ENCODE data around the gene DDX1. TPM values are rescaled to one million over a fixed set of nuclear protein-coding genes. Genes with fewer than 3 reads are reported as not detected.

Gene DDX1
- total RNA-seq, 1 experiment from 2014 or later = 115 TPM

- Mint-ChIP-seq H3K4me1 (peaks cover 8% of the 10 kb centered on the region), H3K9me3 (no peaks in the 10 kb centered on the region), H3K4me3 (no peak overlapping the region), H3K36me3 (no peaks in the 10 kb centered on the region), H3K27ac (no peak overlapping the region), H3K27me3 (ENCODE audit: low read depth) (no peaks in the 10 kb centered on the region)
- ChIA-PET CTCF (interaction anchor here (1.0 to 1.3 kb wide), 2 partner anchors 8 to 875 kb away, joined by 3 to 4 read pairs; no protein-coding TSS in a partner anchor), POLR2A (no interaction called here)
- TF ChIP-seq ELF4 (CRISPR knock-in tag; IDR thresholded peaks at IDR 0.05; ENCODE audit: low read depth) = no peak
- TF ChIP-seq SMAD3 (CRISPR knock-in tag; IDR thresholded peaks at IDR 0.05; ENCODE audit: borderline replicate concordance) = no peak
- no peak for TF ChIP-seq IRF1 (CRISPR knock-in tag; IDR thresholded peaks at IDR 0.05)
- TF ChIP-seq, protein P1, sequence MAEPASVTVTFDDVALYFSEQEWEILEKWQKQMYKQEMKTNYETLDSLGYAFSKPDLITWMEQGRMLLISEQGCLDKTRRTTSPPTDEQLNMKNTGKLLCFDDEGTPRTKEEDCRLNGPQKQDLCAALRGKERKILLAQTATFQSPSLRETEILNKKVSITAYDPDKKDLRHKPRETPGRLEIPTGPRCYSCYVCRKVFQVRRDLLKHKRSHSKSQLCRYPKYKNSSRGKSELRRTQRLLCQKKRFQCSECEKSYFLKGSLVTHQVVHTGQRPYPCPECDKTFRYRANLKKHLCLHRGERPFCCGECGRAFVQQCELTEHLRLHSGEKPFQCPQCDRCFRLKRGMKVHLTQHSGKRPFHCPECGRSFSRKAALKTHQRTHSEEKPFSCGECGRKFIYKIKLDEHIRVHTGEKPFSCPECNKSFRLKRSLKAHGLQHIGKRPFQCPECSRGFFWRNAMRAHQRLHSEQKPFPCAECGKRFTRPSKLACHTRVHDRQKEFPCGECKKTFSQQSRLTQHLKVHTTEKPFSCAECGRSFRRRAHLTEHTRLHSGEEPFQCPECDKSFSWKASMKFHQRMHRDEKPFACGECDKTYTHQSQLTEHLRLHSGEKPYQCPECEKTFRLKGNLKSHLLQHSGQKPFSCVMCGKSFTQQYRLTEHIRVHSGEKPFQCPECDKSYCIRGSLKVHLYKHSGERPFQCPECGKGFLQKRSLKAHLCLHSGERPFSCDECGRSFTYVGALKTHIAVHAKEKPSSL (CRISPR knock-in tag; conservative IDR thresholded peaks at IDR 0.05) = no peak
- TF ChIP-seq, protein P2, sequence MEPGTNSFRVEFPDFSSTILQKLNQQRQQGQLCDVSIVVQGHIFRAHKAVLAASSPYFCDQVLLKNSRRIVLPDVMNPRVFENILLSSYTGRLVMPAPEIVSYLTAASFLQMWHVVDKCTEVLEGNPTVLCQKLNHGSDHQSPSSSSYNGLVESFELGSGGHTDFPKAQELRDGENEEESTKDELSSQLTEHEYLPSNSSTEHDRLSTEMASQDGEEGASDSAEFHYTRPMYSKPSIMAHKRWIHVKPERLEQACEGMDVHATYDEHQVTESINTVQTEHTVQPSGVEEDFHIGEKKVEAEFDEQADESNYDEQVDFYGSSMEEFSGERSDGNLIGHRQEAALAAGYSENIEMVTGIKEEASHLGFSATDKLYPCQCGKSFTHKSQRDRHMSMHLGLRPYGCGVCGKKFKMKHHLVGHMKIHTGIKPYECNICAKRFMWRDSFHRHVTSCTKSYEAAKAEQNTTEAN (CRISPR knock-in tag; IDR thresholded peaks at IDR 0.05) = no peak
- no peak for TF ChIP-seq FOXK1 (CRISPR knock-in tag; IDR thresholded peaks at IDR 0.05)
- no peak for TF ChIP-seq CDX4 (CRISPR knock-in tag; IDR thresholded peaks at IDR 0.05; ENCODE audit: borderline replicate concordance)
- TF ChIP-seq TCF7 (CRISPR knock-in tag; IDR thresholded peaks at IDR 0.05; ENCODE audit: low read depth) = no peak
- no peak for TF ChIP-seq JUN (CRISPR knock-in tag; IDR thresholded peaks at IDR 0.05)
- DNase-seq (ENCODE audit: low spot score) (no peak), ATAC-seq (0 out of 2 replicates have a peak, but pooled peaks have one; percentile 14)
These were observed 59.1 kb downstream of the DDX1 start for GRCh38 chr2:15650616-15651366.

GRCh38 chr2:15651367-15651727 lies 59.7 kb downstream of the DDX1 start:
- ChIA-PET CTCF (interaction anchor here (1.2 to 1.3 kb wide), 2 partner anchors 9 to 14 kb away, joined by 3 to 4 read pairs; no protein-coding TSS in a partner anchor), POLR2A (no interaction called here)
- no peak overlapping the region for H3K27ac Mint-ChIP-seq
- no peaks in the 10 kb centered on the region for H3K36me3 Mint-ChIP-seq
- no peak for TF ChIP-seq NFYB (CRISPR knock-in tag; conservative IDR thresholded peaks at IDR 0.05; ENCODE audit: low read depth)
- TF ChIP-seq, protein P3, sequence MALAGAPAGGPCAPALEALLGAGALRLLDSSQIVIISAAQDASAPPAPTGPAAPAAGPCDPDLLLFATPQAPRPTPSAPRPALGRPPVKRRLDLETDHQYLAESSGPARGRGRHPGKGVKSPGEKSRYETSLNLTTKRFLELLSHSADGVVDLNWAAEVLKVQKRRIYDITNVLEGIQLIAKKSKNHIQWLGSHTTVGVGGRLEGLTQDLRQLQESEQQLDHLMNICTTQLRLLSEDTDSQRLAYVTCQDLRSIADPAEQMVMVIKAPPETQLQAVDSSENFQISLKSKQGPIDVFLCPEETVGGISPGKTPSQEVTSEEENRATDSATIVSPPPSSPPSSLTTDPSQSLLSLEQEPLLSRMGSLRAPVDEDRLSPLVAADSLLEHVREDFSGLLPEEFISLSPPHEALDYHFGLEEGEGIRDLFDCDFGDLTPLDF (CRISPR knock-in tag; IDR thresholded peaks at IDR 0.05) = no peak
- no peak for TF ChIP-seq ZNF121 (CRISPR knock-in tag; IDR thresholded peaks at IDR 0.05)
- no peak for TF ChIP-seq CBFB (CRISPR knock-in tag; IDR thresholded peaks at IDR 0.05; ENCODE audit: low read depth)
- TF ChIP-seq, protein P4, sequence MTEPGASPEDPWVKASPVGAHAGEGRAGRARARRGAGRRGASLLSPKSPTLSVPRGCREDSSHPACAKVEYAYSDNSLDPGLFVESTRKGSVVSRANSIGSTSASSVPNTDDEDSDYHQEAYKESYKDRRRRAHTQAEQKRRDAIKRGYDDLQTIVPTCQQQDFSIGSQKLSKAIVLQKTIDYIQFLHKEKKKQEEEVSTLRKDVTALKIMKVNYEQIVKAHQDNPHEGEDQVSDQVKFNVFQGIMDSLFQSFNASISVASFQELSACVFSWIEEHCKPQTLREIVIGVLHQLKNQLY (CRISPR knock-in tag; IDR thresholded peaks at IDR 0.05) = no peak
- no peak for TF ChIP-seq KAT7 (CRISPR knock-in tag; IDR thresholded peaks at IDR 0.05; ENCODE audit: borderline replicate concordance)
- no peak for TF ChIP-seq ATF6 (CRISPR knock-in tag; IDR thresholded peaks at IDR 0.05)
- no peak for TF ChIP-seq IRF2 (CRISPR knock-in tag; IDR thresholded peaks at IDR 0.05; ENCODE audit: borderline replicate concordance, low read depth)
- no peak for TF ChIP-seq CREM (CRISPR knock-in tag; IDR thresholded peaks at IDR 0.05)
- H3K27me3 Mint-ChIP-seq (ENCODE audit: low read depth) = no peaks in the 10 kb centered on the region
- DNase-seq (ENCODE audit: low spot score) = no peak
- peaks cover 4% of the 10 kb centered on the region for H3K4me1 Mint-ChIP-seq
- no peak overlapping the region for H3K4me3 Mint-ChIP-seq
- ATAC-seq = no peak
- H3K9me3 Mint-ChIP-seq = no peaks in the 10 kb centered on the region

Measured in WTC11 (cell line).